Esophagus squamous epithelium (tissue), 4 donors: ENCODE measurements around the gene TMC6.

Source experiments
- POLR2A ChIP-seq, 4 donors: fragments of 450-650 bp; IDR thresholded peaks; one replicate each; pipeline ENCODE4 v1.6.1; 2017; ENCODE audit warnings: antibody characterized with exemption in 4 of 4, mild to moderate bottlenecking in 4 of 4, moderate library complexity in 3 of 4
- TF ChIP-seq, protein P1 (sequence below), 6 experiments: fragments of 450-650 bp in 4 of 6; fragments of 200-600 bp in 2 of 6; sonication (generic) in 2 of 6; IDR thresholded peaks; one replicate each; pipeline ENCODE4 v1.5.1; 2016 to 2019; ENCODE audit warnings: antibody characterized with exemption in 6 of 6, mild to moderate bottlenecking in 4 of 6, moderate library complexity in 4 of 6

DNA sequence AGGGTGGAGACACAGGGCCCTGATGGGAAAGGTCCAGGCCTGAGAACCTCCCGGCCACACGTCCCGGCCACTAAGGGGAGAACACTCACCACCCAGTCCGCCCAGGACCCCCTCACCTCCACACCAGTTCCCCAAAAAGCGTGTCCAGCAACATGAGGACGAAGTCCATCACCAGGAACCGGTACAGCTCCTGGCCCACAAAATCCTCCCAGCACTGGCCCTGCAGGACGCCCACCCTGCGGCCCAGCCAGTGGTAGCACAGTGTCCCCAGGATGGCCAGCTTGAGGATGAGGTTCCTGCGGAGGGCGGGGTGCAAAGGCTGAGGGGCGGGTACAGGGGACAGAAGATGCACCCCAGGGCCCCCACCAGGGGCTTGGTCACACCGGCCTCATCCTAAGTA, 8.0 kb downstream of the TMC6 start:
- TF ChIP-seq, protein P1, sequence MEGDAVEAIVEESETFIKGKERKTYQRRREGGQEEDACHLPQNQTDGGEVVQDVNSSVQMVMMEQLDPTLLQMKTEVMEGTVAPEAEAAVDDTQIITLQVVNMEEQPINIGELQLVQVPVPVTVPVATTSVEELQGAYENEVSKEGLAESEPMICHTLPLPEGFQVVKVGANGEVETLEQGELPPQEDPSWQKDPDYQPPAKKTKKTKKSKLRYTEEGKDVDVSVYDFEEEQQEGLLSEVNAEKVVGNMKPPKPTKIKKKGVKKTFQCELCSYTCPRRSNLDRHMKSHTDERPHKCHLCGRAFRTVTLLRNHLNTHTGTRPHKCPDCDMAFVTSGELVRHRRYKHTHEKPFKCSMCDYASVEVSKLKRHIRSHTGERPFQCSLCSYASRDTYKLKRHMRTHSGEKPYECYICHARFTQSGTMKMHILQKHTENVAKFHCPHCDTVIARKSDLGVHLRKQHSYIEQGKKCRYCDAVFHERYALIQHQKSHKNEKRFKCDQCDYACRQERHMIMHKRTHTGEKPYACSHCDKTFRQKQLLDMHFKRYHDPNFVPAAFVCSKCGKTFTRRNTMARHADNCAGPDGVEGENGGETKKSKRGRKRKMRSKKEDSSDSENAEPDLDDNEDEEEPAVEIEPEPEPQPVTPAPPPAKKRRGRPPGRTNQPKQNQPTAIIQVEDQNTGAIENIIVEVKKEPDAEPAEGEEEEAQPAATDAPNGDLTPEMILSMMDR (IDR thresholded peaks at IDR 0.05), result no peak
- TF ChIP-seq POLR2A (IDR thresholded peaks at IDR 0.05), result no peak
